ENCODE data around the gene RASA1.

RASA1 gene

GRCh38 chr5:87392170-87392569 is 124.5 kb downstream of the RASA1 start:
- no peak for TF ChIP-seq CTCF (IDR thresholded peaks at IDR 0.05; ENCODE audit: low read depth, low read length)
- no peak overlapping the region for H3K4me3 ChIP-seq (ENCODE audit: low read depth, low read length)

- no peak for TF ChIP-seq CTCF (IDR thresholded peaks at IDR 0.05; ENCODE audit: low read depth, low read length)
- no peak overlapping the region for H3K4me3 ChIP-seq (ENCODE audit: low read depth, low read length)
These were observed 125.1 kb downstream of the RASA1 start for GRCh38 chr5:87392801-87393200.

- H3K4me3 ChIP-seq (ENCODE audit: low read depth, low read length), result no peak overlapping the region
- no peak for TF ChIP-seq CTCF (IDR thresholded peaks at IDR 0.05; ENCODE audit: low read depth, low read length)
These were observed 125.6 kb downstream of the RASA1 start for GRCh38 chr5:87393331-87393730.

- no peak overlapping the region for H3K4me3 ChIP-seq (ENCODE audit: low read depth, low read length)
- no peak for TF ChIP-seq CTCF (IDR thresholded peaks at IDR 0.05; ENCODE audit: low read depth, low read length)
These were observed 126.9 kb downstream of the RASA1 start for GRCh38 chr5:87394411-87395165.

- TF ChIP-seq CTCF (IDR thresholded peaks at IDR 0.05; ENCODE audit: low read depth, low read length), result no peak
- H3K4me3 ChIP-seq (ENCODE audit: low read depth, low read length), result no peak overlapping the region
These were observed 131.4 kb downstream of the RASA1 start for GRCh38 chr5:87398981-87399614.

GRCh38 chr5:87399720-87400119 is 132.0 kb downstream of the RASA1 start:
- H3K4me3 ChIP-seq (ENCODE audit: low read depth, low read length), result no peak overlapping the region
- no peak for TF ChIP-seq CTCF (IDR thresholded peaks at IDR 0.05; ENCODE audit: low read depth, low read length)

- H3K4me3 ChIP-seq (ENCODE audit: low read depth, low read length), result no peak overlapping the region
- TF ChIP-seq CTCF (IDR thresholded peaks at IDR 0.05; ENCODE audit: low read depth, low read length), result no peak
These were observed 132.7 kb downstream of the RASA1 start for GRCh38 chr5:87400305-87400899.

Data from WI38 (cell line).